ENCODE data around the gene FEM1A. TPM values are rescaled to one million over a fixed set of nuclear protein-coding genes. Genes with fewer than 3 reads are reported as not detected.
"Not testable (repeated sequence)": the region's sequence is repeated elsewhere in the genome, so short reads cannot be mapped to it uniquely, and the experiment has no call there.

Gene FEM1A
- total and polyA plus RNA-seq, 2 donors (not counting 1 experiment from before 2014, with no cell fraction given): 3.2 to 10.1 TPM

- Histone ChIP-seq H3K9me3 (ENCODE audit: control insufficient read depth, insufficient read depth, low read depth, low read length) (no peaks in the 10 kb centered on the region), H3K79me2 (ENCODE audit: control insufficient read depth, insufficient read depth, low read length) (no peaks in the 10 kb centered on the region), H3K27ac (ENCODE audit: insufficient read depth, low read length) (no peak overlapping the region), H3K4me1 (ENCODE audit: control insufficient read depth, extremely low read depth, insufficient read depth, low read length) (peaks cover 6% of the 10 kb centered on the region), H3K4me3 (replicated peaks in 1 of 4; ENCODE audit: control extremely low read depth in 1 of 4, insufficient read depth in 1 of 4, low read depth in 3 of 4, low read length in 4 of 4) (no peak overlapping the region), H3K9ac (ENCODE audit: insufficient read depth, low read length) (no peak overlapping the region), H3K4me2 (ENCODE audit: extremely low read depth, insufficient read depth, low read length) (peak overlapping the region; percentile 59), H2AFZ (ENCODE audit: low read length) (no peak overlapping the region), H3K27me3 (ENCODE audit: control insufficient read depth, insufficient read depth, low read length) (peaks cover 5% of the 10 kb centered on the region), H4K20me1 (ENCODE audit: control insufficient read depth, extremely low read depth, insufficient read depth, low read length) (no peaks in the 10 kb centered on the region), H3K36me3 (ENCODE audit: control insufficient read depth, insufficient read depth, low read length) (no peaks in the 10 kb centered on the region)
- TF ChIP-seq CTCF (conservative IDR thresholded peaks at IDR 0.05 in 1 of 2, IDR thresholded peaks at IDR 0.05 in 1 of 2; ENCODE audit: low read depth in 1 of 2, low read length in 2 of 2) (no peak), EZH2 (IDR thresholded peaks at IDR 0.05; ENCODE audit: low read length, missing control alignments) (no peak)
- peak; percentile 94 to 95 for DNase-seq (ENCODE audit: low read depth in 2 of 2)
Observed at GRCh38 chr19:4744451-4745174, 46.9 kb upstream of the FEM1A start.

- H3K79me2 ChIP-seq (ENCODE audit: control insufficient read depth, insufficient read depth, low read length); H3K9ac ChIP-seq (ENCODE audit: insufficient read depth, low read length); H3K9me3 ChIP-seq (ENCODE audit: control insufficient read depth, insufficient read depth, low read depth, low read length); H3K27ac ChIP-seq (ENCODE audit: insufficient read depth, low read length); H2AFZ ChIP-seq (ENCODE audit: low read length); H3K27me3 ChIP-seq (ENCODE audit: control insufficient read depth, insufficient read depth, low read length); H3K4me1 ChIP-seq (ENCODE audit: control insufficient read depth, extremely low read depth, insufficient read depth, low read length); H4K20me1 ChIP-seq (ENCODE audit: control insufficient read depth, extremely low read depth, insufficient read depth, low read length); DNase-seq (ENCODE audit: low read depth in 2 of 2); H3K36me3 ChIP-seq (ENCODE audit: control insufficient read depth, insufficient read depth, low read length); H3K4me3 ChIP-seq (replicated peaks in 1 of 4; ENCODE audit: control extremely low read depth in 1 of 4, insufficient read depth in 1 of 4, low read depth in 3 of 4, low read length in 4 of 4): not testable (repeated sequence)
- peak overlapping the region; percentile 59 for H3K4me2 ChIP-seq (ENCODE audit: extremely low read depth, insufficient read depth, low read length)
Observed at GRCh38 chr19:4745175-4745574, 46.4 kb upstream of the FEM1A start.

GRCh38 chr19:4745986-4746385 lies 45.5 kb upstream of the FEM1A start:
- Histone ChIP-seq H3K4me3 (replicated peaks in 1 of 4; ENCODE audit: control extremely low read depth in 1 of 4, insufficient read depth in 1 of 4, low read depth in 3 of 4, low read length in 4 of 4) (no peak overlapping the region), H3K9ac (ENCODE audit: insufficient read depth, low read length) (no peak overlapping the region), H3K4me1 (ENCODE audit: control insufficient read depth, extremely low read depth, insufficient read depth, low read length) (peaks cover 6% of the 10 kb centered on the region), H3K36me3 (ENCODE audit: control insufficient read depth, insufficient read depth, low read length) (no peaks in the 10 kb centered on the region), H3K4me2 (ENCODE audit: extremely low read depth, insufficient read depth, low read length) (no peak overlapping the region), H3K9me3 (ENCODE audit: control insufficient read depth, insufficient read depth, low read depth, low read length) (no peaks in the 10 kb centered on the region), H3K27me3 (ENCODE audit: control insufficient read depth, insufficient read depth, low read length) (peaks cover 5% of the 10 kb centered on the region), H3K79me2 (ENCODE audit: control insufficient read depth, insufficient read depth, low read length) (no peaks in the 10 kb centered on the region), H2AFZ (ENCODE audit: low read length) (no peak overlapping the region), H4K20me1 (ENCODE audit: control insufficient read depth, extremely low read depth, insufficient read depth, low read length) (no peaks in the 10 kb centered on the region), H3K27ac (ENCODE audit: insufficient read depth, low read length) (no peak overlapping the region)
- no peak for TF ChIP-seq CTCF (conservative IDR thresholded peaks at IDR 0.05 in 1 of 2, IDR thresholded peaks at IDR 0.05 in 1 of 2; ENCODE audit: low read depth in 1 of 2, low read length in 2 of 2)
- TF ChIP-seq EZH2 (IDR thresholded peaks at IDR 0.05; ENCODE audit: low read length, missing control alignments): no peak
- DNase-seq (ENCODE audit: low read depth in 2 of 2): no peak
